ENCODE data around the gene EHD1. TPM values are rescaled to one million over a fixed set of nuclear protein-coding genes. Genes with fewer than 3 reads are reported as not detected.

EHD1 gene
- total RNA-seq, 1 donor from 2014 or later = 114 TPM

GRCh38 chr11:64923944-64924909, 45.8 kb upstream of the EHD1 start, which contains the start of gene PPP2R5B:
TSS of gene PPP2R5B (plus strand) at chr11:64924689. CDS start at chr11:64925735, 1,046 bp downstream.
- H3K27me3 Mint-ChIP-seq (ENCODE audit: unreplicated experiment) = peaks cover 6% of the 10 kb centered on the region
- TF ChIP-seq CTCF (IDR thresholded peaks at IDR 0.05; ENCODE audit: partially characterized antibody, unreplicated experiment) = peak; percentile 12
- H3K27ac Mint-ChIP-seq (ENCODE audit: unreplicated experiment) = peak within 1 kb of the TSS; percentile 100
- peaks cover 15% of the 10 kb centered on the region for H3K4me1 Mint-ChIP-seq (ENCODE audit: low read depth, unreplicated experiment)
- peaks cover 2% of the 10 kb centered on the region for H3K9me3 Mint-ChIP-seq (ENCODE audit: unreplicated experiment)
- peak; percentile 93 for DNase-seq
- no peaks in the 10 kb centered on the region for H3K36me3 Mint-ChIP-seq (ENCODE audit: unreplicated experiment)
- peak within 1 kb of the TSS; percentile 99 for H3K4me3 Mint-ChIP-seq (ENCODE audit: unreplicated experiment)

GRCh38 chr11:64923151-64923661, 44.8 kb upstream of the EHD1 start:
- H3K27me3 Mint-ChIP-seq (ENCODE audit: unreplicated experiment) = peaks cover 6% of the 10 kb centered on the region
- no peaks in the 10 kb centered on the region for H3K36me3 Mint-ChIP-seq (ENCODE audit: unreplicated experiment)
- H3K4me1 Mint-ChIP-seq (ENCODE audit: low read depth, unreplicated experiment) = peaks cover 15% of the 10 kb centered on the region
- no peak for DNase-seq
- peak overlapping the region; percentile 100 for H3K27ac Mint-ChIP-seq (ENCODE audit: unreplicated experiment)
- peaks cover 2% of the 10 kb centered on the region for H3K9me3 Mint-ChIP-seq (ENCODE audit: unreplicated experiment)
- no peak for TF ChIP-seq CTCF (IDR thresholded peaks at IDR 0.05; ENCODE audit: partially characterized antibody, unreplicated experiment)
- H3K4me3 Mint-ChIP-seq (ENCODE audit: unreplicated experiment) = no peak overlapping the region

GRCh38 chr11:64921384-64921783, 43.0 kb upstream of the EHD1 start:
- TF ChIP-seq CTCF (IDR thresholded peaks at IDR 0.05; ENCODE audit: partially characterized antibody, unreplicated experiment) = no peak
- H3K4me1 Mint-ChIP-seq (ENCODE audit: low read depth, unreplicated experiment) = peaks cover 18% of the 10 kb centered on the region
- H3K9me3 Mint-ChIP-seq (ENCODE audit: unreplicated experiment) = peaks cover 8% of the 10 kb centered on the region
- no peaks in the 10 kb centered on the region for H3K36me3 Mint-ChIP-seq (ENCODE audit: unreplicated experiment)
- H3K4me3 Mint-ChIP-seq (ENCODE audit: unreplicated experiment) = no peak overlapping the region
- no peak for DNase-seq
- H3K27ac Mint-ChIP-seq (ENCODE audit: unreplicated experiment) = peak overlapping the region; percentile 70
- H3K27me3 Mint-ChIP-seq (ENCODE audit: unreplicated experiment) = peaks cover 6% of the 10 kb centered on the region

GRCh38 chr11:64920124-64920523, 41.7 kb upstream of the EHD1 start:
- TF ChIP-seq CTCF (IDR thresholded peaks at IDR 0.05; ENCODE audit: partially characterized antibody, unreplicated experiment) = no peak
- peak overlapping the region; percentile 75 for H3K4me3 Mint-ChIP-seq (ENCODE audit: unreplicated experiment)
- H3K27me3 Mint-ChIP-seq (ENCODE audit: unreplicated experiment) = peaks cover 7% of the 10 kb centered on the region
- H3K36me3 Mint-ChIP-seq (ENCODE audit: unreplicated experiment) = no peaks in the 10 kb centered on the region
- H3K9me3 Mint-ChIP-seq (ENCODE audit: unreplicated experiment) = peaks cover 8% of the 10 kb centered on the region
- no peak for DNase-seq
- peak overlapping the region; percentile 82 for H3K27ac Mint-ChIP-seq (ENCODE audit: unreplicated experiment)
- peaks cover 19% of the 10 kb centered on the region for H3K4me1 Mint-ChIP-seq (ENCODE audit: low read depth, unreplicated experiment)

- Mint-ChIP-seq H3K4me1 (ENCODE audit: low read depth, unreplicated experiment) (peaks cover 19% of the 10 kb centered on the region), H3K36me3 (ENCODE audit: unreplicated experiment) (no peaks in the 10 kb centered on the region), H3K9me3 (ENCODE audit: unreplicated experiment) (peaks cover 8% of the 10 kb centered on the region), H3K27me3 (ENCODE audit: unreplicated experiment) (peaks cover 5% of the 10 kb centered on the region), H3K4me3 (ENCODE audit: unreplicated experiment) (peak overlapping the region; percentile 75), H3K27ac (ENCODE audit: unreplicated experiment) (peak overlapping the region; percentile 82)
- TF ChIP-seq CTCF (IDR thresholded peaks at IDR 0.05; ENCODE audit: partially characterized antibody, unreplicated experiment) = no peak
- no peak for DNase-seq
Observed at GRCh38 chr11:64919627-64920026, 41.2 kb upstream of the EHD1 start.
